ENCODE measurements around the gene XYLT1. TPM values are rescaled to one million over a fixed set of nuclear protein-coding genes. Genes with fewer than 3 reads are reported as not detected.

XYLT1 gene
- total RNA-seq, 1 experiment from 2014 or later, result not detected

- Histone ChIP-seq H3K79me2 (ENCODE audit: low read length) (no peaks in the 10 kb centered on the region), H3K4me3 (ENCODE audit: low read length) (no peak overlapping the region), H3K9me2 (replicated peaks; ENCODE audit: low read length) (no peaks in the 10 kb centered on the region), H3K4me2 (ENCODE audit: low read length) (no peak overlapping the region), H3K9me3 (ENCODE audit: low read length) (no peaks in the 10 kb centered on the region), H3F3A (ENCODE audit: low read length, unreplicated experiment) (no peaks in the 10 kb centered on the region), H3K27ac (ENCODE audit: low read length) (no peak overlapping the region), H4K20me1 (ENCODE audit: low read length) (no peaks in the 10 kb centered on the region), H3K4me1 (ENCODE audit: insufficient read depth, low read length) (no peaks in the 10 kb centered on the region), H2AFZ (ENCODE audit: low read length) (no peak overlapping the region), H3K27me3 (ENCODE audit: low read length) (no peaks in the 10 kb centered on the region), H3K9ac (ENCODE audit: low read length) (no peak overlapping the region), H3K36me3 (ENCODE audit: low read depth, low read length) (no peaks in the 10 kb centered on the region)
- BruUV-seq (replicated peaks), result no TSS peak
- TF ChIP-seq CTCF (conservative IDR thresholded peaks at IDR 0.05; ENCODE audit: low read depth, low read length) (no peak), EZH2 (IDR thresholded peaks at IDR 0.05; ENCODE audit: low read length, unreplicated experiment) (no peak), EZH2phosphoT487 (IDR thresholded peaks at IDR 0.05; ENCODE audit: borderline replicate concordance, low read length) (no peak)
- intact Hi-C loops (cut with micrococcal nuclease), result no loop called here
- ChIA-PET CTCF (no interaction called here), POLR2A (ENCODE audit: unreplicated experiment) (no interaction called here)
- ATAC-seq, result no peak
- no peak for DNase-seq
Measured at GRCh38 chr16:17419266-17419665, 51.5 kb downstream of the XYLT1 start.

GRCh38 chr16:17417740-17418139, 53.0 kb downstream of the XYLT1 start:
- Histone ChIP-seq H3K4me1 (ENCODE audit: insufficient read depth, low read length) (no peaks in the 10 kb centered on the region), H3K9me2 (replicated peaks; ENCODE audit: low read length) (no peaks in the 10 kb centered on the region), H3K4me2 (ENCODE audit: low read length) (no peak overlapping the region), H3F3A (ENCODE audit: low read length, unreplicated experiment) (no peaks in the 10 kb centered on the region), H3K4me3 (ENCODE audit: low read length) (no peak overlapping the region), H3K79me2 (ENCODE audit: low read length) (no peaks in the 10 kb centered on the region), H3K9ac (ENCODE audit: low read length) (no peak overlapping the region), H3K36me3 (ENCODE audit: low read depth, low read length) (no peaks in the 10 kb centered on the region), H3K27me3 (ENCODE audit: low read length) (no peaks in the 10 kb centered on the region), H3K9me3 (ENCODE audit: low read length) (no peaks in the 10 kb centered on the region), H2AFZ (ENCODE audit: low read length) (no peak overlapping the region), H4K20me1 (ENCODE audit: low read length) (no peaks in the 10 kb centered on the region), H3K27ac (ENCODE audit: low read length) (no peak overlapping the region)
- CTCF ChIA-PET, result no interaction called here
- TF ChIP-seq EZH2phosphoT487 (IDR thresholded peaks at IDR 0.05; ENCODE audit: borderline replicate concordance, low read length) (no peak), EZH2 (IDR thresholded peaks at IDR 0.05; ENCODE audit: low read length, unreplicated experiment) (no peak), CTCF (conservative IDR thresholded peaks at IDR 0.05; ENCODE audit: low read depth, low read length) (no peak)
- DNase-seq (no peak), ATAC-seq (no peak)
- POLR2A ChIA-PET (ENCODE audit: unreplicated experiment), result no interaction called here
- no TSS peak for BruUV-seq (replicated peaks)
- intact Hi-C loops (cut with micrococcal nuclease), result no loop called here

GRCh38 chr16:17416461-17417311, 54.1 kb downstream of the XYLT1 start:
- no peaks in the 10 kb centered on the region for H3K9me3 ChIP-seq (ENCODE audit: low read length)
- TF ChIP-seq EZH2 (IDR thresholded peaks at IDR 0.05; ENCODE audit: low read length, unreplicated experiment) (no peak), EZH2phosphoT487 (IDR thresholded peaks at IDR 0.05; ENCODE audit: borderline replicate concordance, low read length) (no peak), CTCF (conservative IDR thresholded peaks at IDR 0.05; ENCODE audit: low read depth, low read length) (no peak)
- no peak overlapping the region for H3K9ac ChIP-seq (ENCODE audit: low read length)
- no peaks in the 10 kb centered on the region for H3K9me2 ChIP-seq (replicated peaks; ENCODE audit: low read length)
- no peaks in the 10 kb centered on the region for H3K36me3 ChIP-seq (ENCODE audit: low read depth, low read length)
- no peak overlapping the region for H3K27ac ChIP-seq (ENCODE audit: low read length)
- H3K4me3 ChIP-seq (ENCODE audit: low read length), result no peak overlapping the region
- H3F3A ChIP-seq (ENCODE audit: low read length, unreplicated experiment), result no peaks in the 10 kb centered on the region
- no peaks in the 10 kb centered on the region for H3K27me3 ChIP-seq (ENCODE audit: low read length)
- no peaks in the 10 kb centered on the region for H3K4me1 ChIP-seq (ENCODE audit: insufficient read depth, low read length)
- no peaks in the 10 kb centered on the region for H3K79me2 ChIP-seq (ENCODE audit: low read length)
- no peak for DNase-seq
- H4K20me1 ChIP-seq (ENCODE audit: low read length), result no peaks in the 10 kb centered on the region
- no peak overlapping the region for H3K4me2 ChIP-seq (ENCODE audit: low read length)
- intact Hi-C loops (cut with micrococcal nuclease), result no loop called here
- POLR2A ChIA-PET (ENCODE audit: unreplicated experiment), result no interaction called here
- no peak overlapping the region for H2AFZ ChIP-seq (ENCODE audit: low read length)
- no TSS peak for BruUV-seq (replicated peaks)
- CTCF ChIA-PET, result no interaction called here
- no peak for ATAC-seq
